T-helper 2 cell (primary cell): ENCODE data around the gene CNOT4.

ENCODE experiments used
- DNase-seq, 5 experiments: peaks; one replicate each; pipeline versions ENCODE4 v3.0.0 to v3.0.0-alpha.2; 2012 to 2022
- total RNA-seq, 2 donors: gene quantifications; one replicate each; lab custom pipeline; 2026; lab: John Stamatoyannopoulos, UW

CNOT4 gene
- 35.7 to 36.8 reads per million in 2 donors for total RNA-seq

GRCh38 chr7:135509839-135510591 is at the start of gene CNOT4:
TSS of gene CNOT4 (minus strand) at chr7:135510102. CDS start at chr7:135438331, 71,771 bp downstream.
- DNase-seq = peak; percentile 91 to 98 (median 96)

GRCh38 chr7:135558881-135559280 is 49.0 kb upstream of the CNOT4 start:
- no peak for DNase-seq

- peak; percentile 23 to 82 (median 51) for DNase-seq
These were observed 48.5 kb upstream of the CNOT4 start for GRCh38 chr7:135558337-135558767.

GRCh38 chr7:135557455-135558336 is 47.8 kb upstream of the CNOT4 start, which contains the start of gene NUP205:
TSS of gene NUP205 (plus strand) at chr7:135557917. CDS start at chr7:135557945, 28 bp downstream.
- DNase-seq = peak; percentile 38 to 89 (median 63)

GRCh38 chr7:135553346-135553745 is 43.4 kb upstream of the CNOT4 start:
- DNase-seq = no peak

- DNase-seq = no peak
These were observed 42.2 kb upstream of the CNOT4 start for GRCh38 chr7:135552148-135552547.

GRCh38 chr7:135550196-135550595 is 40.3 kb upstream of the CNOT4 start:
- DNase-seq = no peak

- DNase-seq = no peak
These were observed 31.1 kb upstream of the CNOT4 start for GRCh38 chr7:135541029-135541428.

GRCh38 chr7:135539629-135540028 is 29.7 kb upstream of the CNOT4 start:
- no peak for DNase-seq

GRCh38 chr7:135538376-135538775 is 28.5 kb upstream of the CNOT4 start:
- DNase-seq = no peak

GRCh38 chr7:135537905-135538304 is 28.0 kb upstream of the CNOT4 start:
- no peak for DNase-seq

GRCh38 chr7:135537453-135537852 is 27.6 kb upstream of the CNOT4 start:
- no peak for DNase-seq

- no peak for DNase-seq
These were observed 26.2 kb upstream of the CNOT4 start for GRCh38 chr7:135536150-135536549.

GRCh38 chr7:135527025-135527424 is 17.1 kb upstream of the CNOT4 start:
- no peak for DNase-seq

GRCh38 chr7:135525426-135525825 is 15.5 kb upstream of the CNOT4 start:
- no peak for DNase-seq

GRCh38 chr7:135523146-135523545 is 13.2 kb upstream of the CNOT4 start:
- no peak for DNase-seq

GRCh38 chr7:135522509-135522908 is 12.6 kb upstream of the CNOT4 start:
- no peak for DNase-seq

- no peak for DNase-seq
These were observed 10.0 kb upstream of the CNOT4 start for GRCh38 chr7:135519871-135520270.

- no peak for DNase-seq
These were observed 9.4 kb upstream of the CNOT4 start for GRCh38 chr7:135519233-135519688.

GRCh38 chr7:135518748-135519147 is 8.8 kb upstream of the CNOT4 start:
- DNase-seq = no peak

- DNase-seq = no peak
These were observed 7.2 kb upstream of the CNOT4 start for GRCh38 chr7:135517060-135517459.

- no peak for DNase-seq
These were observed 5.0 kb upstream of the CNOT4 start for GRCh38 chr7:135514856-135515255.

- peak in 2 of 5 experiments; percentile 36 to 80 for DNase-seq
These were observed 2.4 kb upstream of the CNOT4 start for GRCh38 chr7:135512135-135512887.
